A673 (cell line): Measurements from ENCODE around the gene CYB5A. TPM values are rescaled to one million over a fixed set of nuclear protein-coding genes. Genes with fewer than 3 reads are reported as not detected.

Experiments used
- BruUV-seq: library from RNA; stranded (reverse); fragments of 400-500 nt; replicated peaks from 2 replicates; lab custom pipeline; 2021; lab: Mats Ljungman, UMichigan
- CTCF ChIA-PET: fragments of 300-600 bp; sonication (Branson Sonifier 250); formaldehyde crosslinking; loops from one replicate; lab custom pipeline; 2022; ENCODE audit warnings: antibody characterized with exemption; lab: Charles Lee
- POLR2A ChIA-PET: fragments of 300-600 bp; sonication (Branson Sonifier 250); formaldehyde crosslinking; loops from one replicate; lab custom pipeline; 2022; ENCODE audit warnings: antibody characterized with exemption; ENCODE audit not compliant: low non-redundant PET; lab: Charles Lee
- DNase-seq: peaks from one replicate; pipeline ENCODE4 v3.0.0-alpha.2; 2015; ENCODE audit warnings: low spot score
- H3K27ac ChIP-seq: fragments of 200-600 bp; sonication (generic); 2 replicates; pipeline ENCODE4 v1.5.1; 2016; ENCODE audit warnings: mixed run types, low read depth, mild to moderate bottlenecking, mixed read lengths, antibody characterized with exemption, low read length; ENCODE audit not compliant: poor library complexity, severe bottlenecking
- H3K27me3 ChIP-seq: fragments of 200-600 bp; sonication (generic); replicated peaks from 2 replicates; pipeline ENCODE4 v1.6.1; 2017; ENCODE audit warnings: mixed run types, low read depth, mild to moderate bottlenecking, mixed read lengths, antibody characterized with exemption, low read length; ENCODE audit not compliant: insufficient read depth, poor library complexity
- H3K36me3 ChIP-seq: fragments of 200-600 bp; sonication (generic); 2 replicates; pipeline ENCODE4 v1.6.1; 2016; ENCODE audit warnings: mixed run types, mild to moderate bottlenecking, mixed read lengths, antibody characterized with exemption, low read length; ENCODE audit not compliant: insufficient read depth, poor library complexity, severe bottlenecking
- H3K4me1 ChIP-seq: fragments of 200-600 bp; sonication (generic); 2 replicates; pipeline ENCODE4 v1.6.1; 2017; ENCODE audit warnings: mixed run types, mild to moderate bottlenecking, mixed read lengths, antibody characterized with exemption, low read length; ENCODE audit not compliant: insufficient read depth, poor library complexity, severe bottlenecking
- H3K4me3 ChIP-seq: fragments of 200-600 bp; sonication (generic); 2 replicates; pipeline ENCODE4 v1.5.1; 2016; ENCODE audit warnings: low read depth, mixed run types, mild to moderate bottlenecking, mixed read lengths, low read length; ENCODE audit not compliant: poor library complexity, severe bottlenecking
- H3K9me3 ChIP-seq: fragments of 200-600 bp; sonication (generic); 2 replicates; pipeline ENCODE4 v1.6.1; 2016; ENCODE audit warnings: mixed run types, low read depth, mild to moderate bottlenecking, mixed read lengths, antibody characterized with exemption, low read length; ENCODE audit not compliant: poor library complexity, severe bottlenecking
- EZH2 ChIP-seq: fragments of 200-600 bp; sonication (generic); IDR thresholded peaks from 2 replicates; pipeline ENCODE4 v1.6.1; 2017; ENCODE audit warnings: borderline replicate concordance, low read depth, mild to moderate bottlenecking, mixed read lengths, antibody characterized with exemption, low read length; ENCODE audit not compliant: poor library complexity, severe bottlenecking
- intact Hi-C: fragments of 100-400 bp; cut with micrococcal nuclease; formaldehyde crosslinking; loops from one replicate; pipeline ENCODE4 v1.10.0; 2022; ENCODE audit not compliant: unreplicated experiment
- total RNA-seq: library from RNA; stranded (reverse); gene quantifications from 2 replicates; pipeline ENCODE4 v1.2.3, GENCODE V29; 2021
- TF ChIP-seq, protein P1 (sequence below): fragments of 300-800, 200-600 bp; sonication (generic); conservative IDR thresholded peaks from 2 replicates; pipeline ENCODE4 v1.5.1; 2017; ENCODE audit warnings: low read depth, mild to moderate bottlenecking, antibody characterized with exemption, low read length, moderate library complexity, mixed read lengths

CYB5A gene
- total RNA-seq, 1 experiment from 2014 or later, result 38.7 TPM

GRCh38 chr18:74289137-74289536 lies 2.6 kb downstream of the CYB5A start:
- no peaks in the 10 kb centered on the region for H3K4me1 ChIP-seq
- no peak overlapping the region for H3K27ac ChIP-seq
- H3K4me3 ChIP-seq, result no peak overlapping the region
- no peak for TF ChIP-seq EZH2
- H3K27me3 ChIP-seq, result no peaks in the 10 kb centered on the region
- POLR2A ChIA-PET, result no interaction called here
- BruUV-seq, result no TSS peak
- intact Hi-C loops, result no loop called here
- no peaks in the 10 kb centered on the region for H3K36me3 ChIP-seq
- DNase-seq, result no peak
- CTCF ChIA-PET, result no interaction called here
- H3K9me3 ChIP-seq, result no peaks in the 10 kb centered on the region

- ChIA-PET POLR2A (no interaction called here), CTCF (no interaction called here)
- TF ChIP-seq, protein P1, sequence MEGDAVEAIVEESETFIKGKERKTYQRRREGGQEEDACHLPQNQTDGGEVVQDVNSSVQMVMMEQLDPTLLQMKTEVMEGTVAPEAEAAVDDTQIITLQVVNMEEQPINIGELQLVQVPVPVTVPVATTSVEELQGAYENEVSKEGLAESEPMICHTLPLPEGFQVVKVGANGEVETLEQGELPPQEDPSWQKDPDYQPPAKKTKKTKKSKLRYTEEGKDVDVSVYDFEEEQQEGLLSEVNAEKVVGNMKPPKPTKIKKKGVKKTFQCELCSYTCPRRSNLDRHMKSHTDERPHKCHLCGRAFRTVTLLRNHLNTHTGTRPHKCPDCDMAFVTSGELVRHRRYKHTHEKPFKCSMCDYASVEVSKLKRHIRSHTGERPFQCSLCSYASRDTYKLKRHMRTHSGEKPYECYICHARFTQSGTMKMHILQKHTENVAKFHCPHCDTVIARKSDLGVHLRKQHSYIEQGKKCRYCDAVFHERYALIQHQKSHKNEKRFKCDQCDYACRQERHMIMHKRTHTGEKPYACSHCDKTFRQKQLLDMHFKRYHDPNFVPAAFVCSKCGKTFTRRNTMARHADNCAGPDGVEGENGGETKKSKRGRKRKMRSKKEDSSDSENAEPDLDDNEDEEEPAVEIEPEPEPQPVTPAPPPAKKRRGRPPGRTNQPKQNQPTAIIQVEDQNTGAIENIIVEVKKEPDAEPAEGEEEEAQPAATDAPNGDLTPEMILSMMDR, result no peak
- TF ChIP-seq EZH2, result no peak
- Histone ChIP-seq H3K4me3 (no peak overlapping the region), H3K27me3 (no peaks in the 10 kb centered on the region), H3K27ac (no peak overlapping the region), H3K36me3 (no peaks in the 10 kb centered on the region), H3K4me1 (no peaks in the 10 kb centered on the region), H3K9me3 (no peaks in the 10 kb centered on the region)
- no TSS peak for BruUV-seq
- DNase-seq, result no peak
- intact Hi-C loops, result no loop called here
These were observed 3.0 kb downstream of the CYB5A start for GRCh38 chr18:74288730-74289129.

- POLR2A ChIA-PET, result no interaction called here
- TF ChIP-seq, protein P1, result no peak
- TF ChIP-seq EZH2, result no peak
- no peaks in the 10 kb centered on the region for H3K4me1 ChIP-seq
- no peaks in the 10 kb centered on the region for H3K27me3 ChIP-seq
- intact Hi-C loops, result no loop called here
- no peak overlapping the region for H3K4me3 ChIP-seq
- no peak overlapping the region for H3K27ac ChIP-seq
- no peak for DNase-seq
- CTCF ChIA-PET, result interaction anchor here (0.6 kb wide), 1 partner anchor 149 kb away, joined by 3 read pairs; no protein-coding TSS in a partner anchor
- no TSS peak for BruUV-seq
- H3K36me3 ChIP-seq, result no peaks in the 10 kb centered on the region
- H3K9me3 ChIP-seq, result no peaks in the 10 kb centered on the region
These were observed 3.7 kb downstream of the CYB5A start for GRCh38 chr18:74288041-74288440.

- Histone ChIP-seq H3K4me3 (no peak overlapping the region), H3K27me3 (no peaks in the 10 kb centered on the region), H3K9me3 (no peaks in the 10 kb centered on the region), H3K36me3 (no peaks in the 10 kb centered on the region), H3K4me1 (no peaks in the 10 kb centered on the region), H3K27ac (no peak overlapping the region)
- intact Hi-C loops, result no loop called here
- no peak for DNase-seq
- BruUV-seq, result TSS peak; percentile 7
- POLR2A ChIA-PET, result no interaction called here
- CTCF ChIA-PET, result no interaction called here
- TF ChIP-seq, protein P1, result no peak
- no peak for TF ChIP-seq EZH2
These were observed 4.9 kb downstream of the CYB5A start for GRCh38 chr18:74286856-74287255.
